ENCODE data around the gene ABCB1. TPM values are rescaled to one million over a fixed set of nuclear protein-coding genes. Genes with fewer than 3 reads are reported as not detected.

The ABCB1 gene
- total and polyA plus RNA-seq, 2 of the 13 experiments (the other 11 are each of a cell fraction or from before 2014, with no cell fraction given), result 42.8 to 52.6 TPM

DNA sequence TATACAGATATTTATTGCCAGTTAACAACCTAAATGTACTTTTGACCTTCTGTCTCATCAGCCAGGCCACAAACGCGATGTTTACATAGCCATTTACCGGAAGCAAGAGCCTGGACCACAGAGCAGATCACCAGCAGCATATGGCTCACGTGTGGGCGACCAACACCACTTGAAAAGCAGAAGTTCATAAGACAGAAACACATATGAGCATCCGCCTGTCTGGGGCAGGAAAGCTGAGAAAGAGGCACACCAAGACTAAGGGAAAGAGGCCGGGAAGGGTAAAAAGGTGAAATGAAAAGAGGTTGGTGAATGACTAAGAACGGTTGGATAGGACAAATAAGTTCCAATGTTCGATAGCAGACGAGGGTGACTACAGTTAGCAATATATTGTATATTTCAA lies 1.3 kb downstream of the ABCB1 start (continued):
- TF ChIP-seq ZNF780A (CRISPR knock-in tag; IDR thresholded peaks at IDR 0.05), result no peak
- TF ChIP-seq NONO (IDR thresholded peaks at IDR 0.05), result no peak
- TF ChIP-seq NONO (CRISPR knock-in tag; conservative IDR thresholded peaks at IDR 0.05), result no peak
- TF ChIP-seq ZNF142 (CRISPR knock-in tag; IDR thresholded peaks at IDR 0.05), result no peak
- TF ChIP-seq HNF1B (CRISPR knock-in tag; IDR thresholded peaks at IDR 0.05), result no peak
- no peak for TF ChIP-seq ZNF431 (CRISPR knock-in tag; IDR thresholded peaks at IDR 0.05; ENCODE audit: borderline replicate concordance, low read depth)
- TF ChIP-seq, protein P1, sequence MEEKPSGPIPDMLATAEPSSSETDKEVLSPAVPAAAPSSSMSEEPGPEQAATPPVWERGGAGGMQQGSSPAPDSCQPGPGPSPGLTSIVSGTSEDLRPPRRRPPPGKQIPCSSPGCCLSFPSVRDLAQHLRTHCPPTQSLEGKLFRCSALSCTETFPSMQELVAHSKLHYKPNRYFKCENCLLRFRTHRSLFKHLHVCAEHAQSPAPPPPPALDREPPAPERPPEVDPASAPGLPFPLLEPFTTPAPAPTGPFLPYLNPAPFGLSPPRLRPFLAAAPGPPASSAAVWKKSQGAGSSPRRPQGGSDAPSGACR (CRISPR knock-in tag; IDR thresholded peaks at IDR 0.05), result no peak
- no peak for TF ChIP-seq HMG20B (CRISPR knock-in tag; conservative IDR thresholded peaks at IDR 0.05)
- peak; percentile 35; the same call in 1 of the 2 replicates for TF ChIP-seq SMAD3 (CRISPR knock-in tag; IDR thresholded peaks at IDR 0.05)
- TF ChIP-seq SMAD9 (CRISPR knock-in tag; IDR thresholded peaks at IDR 0.05), result no peak
- TF ChIP-seq, protein P2, sequence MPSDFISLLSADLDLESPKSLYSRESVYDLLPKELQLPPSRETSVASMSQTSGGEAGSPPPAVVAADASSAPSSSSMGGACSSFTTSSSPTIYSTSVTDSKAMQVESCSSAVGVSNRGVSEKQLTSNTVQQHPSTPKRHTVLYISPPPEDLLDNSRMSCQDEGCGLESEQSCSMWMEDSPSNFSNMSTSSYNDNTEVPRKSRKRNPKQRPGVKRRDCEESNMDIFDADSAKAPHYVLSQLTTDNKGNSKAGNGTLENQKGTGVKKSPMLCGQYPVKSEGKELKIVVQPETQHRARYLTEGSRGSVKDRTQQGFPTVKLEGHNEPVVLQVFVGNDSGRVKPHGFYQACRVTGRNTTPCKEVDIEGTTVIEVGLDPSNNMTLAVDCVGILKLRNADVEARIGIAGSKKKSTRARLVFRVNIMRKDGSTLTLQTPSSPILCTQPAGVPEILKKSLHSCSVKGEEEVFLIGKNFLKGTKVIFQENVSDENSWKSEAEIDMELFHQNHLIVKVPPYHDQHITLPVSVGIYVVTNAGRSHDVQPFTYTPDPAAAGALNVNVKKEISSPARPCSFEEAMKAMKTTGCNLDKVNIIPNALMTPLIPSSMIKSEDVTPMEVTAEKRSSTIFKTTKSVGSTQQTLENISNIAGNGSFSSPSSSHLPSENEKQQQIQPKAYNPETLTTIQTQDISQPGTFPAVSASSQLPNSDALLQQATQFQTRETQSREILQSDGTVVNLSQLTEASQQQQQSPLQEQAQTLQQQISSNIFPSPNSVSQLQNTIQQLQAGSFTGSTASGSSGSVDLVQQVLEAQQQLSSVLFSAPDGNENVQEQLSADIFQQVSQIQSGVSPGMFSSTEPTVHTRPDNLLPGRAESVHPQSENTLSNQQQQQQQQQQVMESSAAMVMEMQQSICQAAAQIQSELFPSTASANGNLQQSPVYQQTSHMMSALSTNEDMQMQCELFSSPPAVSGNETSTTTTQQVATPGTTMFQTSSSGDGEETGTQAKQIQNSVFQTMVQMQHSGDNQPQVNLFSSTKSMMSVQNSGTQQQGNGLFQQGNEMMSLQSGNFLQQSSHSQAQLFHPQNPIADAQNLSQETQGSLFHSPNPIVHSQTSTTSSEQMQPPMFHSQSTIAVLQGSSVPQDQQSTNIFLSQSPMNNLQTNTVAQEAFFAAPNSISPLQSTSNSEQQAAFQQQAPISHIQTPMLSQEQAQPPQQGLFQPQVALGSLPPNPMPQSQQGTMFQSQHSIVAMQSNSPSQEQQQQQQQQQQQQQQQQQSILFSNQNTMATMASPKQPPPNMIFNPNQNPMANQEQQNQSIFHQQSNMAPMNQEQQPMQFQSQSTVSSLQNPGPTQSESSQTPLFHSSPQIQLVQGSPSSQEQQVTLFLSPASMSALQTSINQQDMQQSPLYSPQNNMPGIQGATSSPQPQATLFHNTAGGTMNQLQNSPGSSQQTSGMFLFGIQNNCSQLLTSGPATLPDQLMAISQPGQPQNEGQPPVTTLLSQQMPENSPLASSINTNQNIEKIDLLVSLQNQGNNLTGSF (CRISPR knock-in tag; IDR thresholded peaks at IDR 0.05), result no peak
- TF ChIP-seq ZNF552 (CRISPR knock-in tag; IDR thresholded peaks at IDR 0.05; ENCODE audit: borderline replicate concordance), result no peak
- TF ChIP-seq, protein P3, sequence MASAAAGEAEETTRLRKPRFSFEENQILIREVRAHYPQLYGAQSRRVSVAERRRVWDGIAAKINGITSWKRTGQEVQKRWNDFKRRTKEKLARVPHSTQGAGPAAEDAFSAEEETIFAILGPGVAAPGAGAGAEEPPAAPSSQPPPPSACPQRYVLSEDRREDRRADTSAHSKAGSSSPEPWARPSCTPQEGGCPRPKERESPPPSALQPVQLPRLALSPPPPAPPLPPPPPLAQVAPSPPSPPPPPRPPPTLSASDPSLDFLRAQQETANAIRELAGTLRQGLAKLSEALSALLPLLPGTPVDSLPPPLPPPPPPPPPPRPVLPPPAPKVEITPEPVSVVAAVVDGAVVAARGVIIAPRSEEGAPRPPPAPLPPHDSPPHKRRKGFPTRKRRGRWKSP (CRISPR knock-in tag; IDR thresholded peaks at IDR 0.05), result no peak
- TF ChIP-seq ZBTB25 (CRISPR knock-in tag; IDR thresholded peaks at IDR 0.05), result 0 out of 2 replicates have a peak, but pooled peaks have one; percentile 66
